GM18520 (cell line): ENCODE data around the gene TMA7.

Source experiments
- ATAC-seq: cut with Tn5 transposase; IDR thresholded peaks from one replicate; pipeline ENCODE4 v1.9.1; 2021; ENCODE audit not compliant: unreplicated experiment

The TMA7 gene

GRCh38 chr3:48422681-48423080, 17.4 kb upstream of the TMA7 start:
- no peak for ATAC-seq

GRCh38 chr3:48423241-48423882, 16.7 kb upstream of the TMA7 start:
- ATAC-seq: no peak

GRCh38 chr3:48423883-48424695, 16.0 kb upstream of the TMA7 start:
- ATAC-seq: no peak

- ATAC-seq: no peak
These were observed 14.7 kb upstream of the TMA7 start for GRCh38 chr3:48425281-48425812.

GRCh38 chr3:48426401-48426909, 13.6 kb upstream of the TMA7 start:
- no peak for ATAC-seq

DNA sequence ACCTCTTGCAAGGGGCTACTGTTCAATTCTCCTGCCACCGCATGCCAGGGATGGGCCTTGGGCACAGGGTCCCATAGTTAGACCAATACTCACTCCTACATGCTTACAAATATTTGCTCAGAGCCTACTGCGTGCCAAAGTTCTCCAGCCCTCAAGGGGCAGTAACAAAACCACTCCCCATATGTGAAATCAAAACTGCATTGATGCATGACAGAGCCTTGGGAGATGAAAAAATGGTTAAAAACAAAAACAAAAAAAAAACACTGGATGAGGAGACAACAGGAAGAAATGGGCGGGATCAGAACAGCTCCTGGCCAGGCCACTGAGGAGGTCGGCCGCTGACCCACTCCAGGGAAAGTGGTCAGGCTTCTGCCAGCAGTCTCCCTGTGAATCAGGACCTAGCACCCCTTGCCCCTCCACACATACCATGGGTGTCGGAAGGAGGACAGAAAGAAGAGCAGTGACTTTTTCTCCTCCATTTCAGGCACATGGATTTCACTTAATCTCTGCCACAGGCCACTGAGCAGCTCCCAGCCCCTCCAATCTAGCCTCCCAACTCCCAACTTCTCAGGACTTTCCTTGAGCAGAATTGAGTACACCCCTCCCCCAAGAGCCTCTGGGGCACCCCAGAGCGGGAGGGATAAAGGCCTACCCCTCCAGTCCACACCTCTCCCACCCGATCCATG, 13.0 kb upstream of the TMA7 start:
- ATAC-seq: no peak

GRCh38 chr3:48427630-48427962, 12.5 kb upstream of the TMA7 start:
- no peak for ATAC-seq

DNA sequence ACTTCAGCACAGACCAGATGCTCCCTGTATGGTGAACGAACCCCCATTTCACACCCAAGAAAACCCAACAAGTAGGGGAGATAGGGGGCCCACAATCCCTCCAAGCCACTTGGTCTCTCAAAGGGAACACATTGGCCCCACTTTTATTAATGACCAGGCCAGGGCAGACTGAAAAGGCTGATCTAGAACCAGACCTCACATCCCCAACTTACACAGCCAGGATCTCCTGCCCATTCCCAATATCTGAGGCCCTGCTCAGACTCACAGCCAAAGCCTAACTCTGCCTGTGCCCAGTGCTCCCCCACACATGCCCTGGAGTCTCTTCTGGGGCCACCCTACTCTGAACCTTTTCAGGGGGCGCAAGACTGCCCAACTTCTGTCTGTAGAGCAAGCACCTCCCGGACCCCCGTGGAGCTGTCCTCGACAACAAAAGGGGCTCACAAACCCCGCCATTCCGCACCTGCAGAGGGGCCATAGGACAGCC, 11.9 kb upstream of the TMA7 start:
- ATAC-seq: no peak

DNA sequence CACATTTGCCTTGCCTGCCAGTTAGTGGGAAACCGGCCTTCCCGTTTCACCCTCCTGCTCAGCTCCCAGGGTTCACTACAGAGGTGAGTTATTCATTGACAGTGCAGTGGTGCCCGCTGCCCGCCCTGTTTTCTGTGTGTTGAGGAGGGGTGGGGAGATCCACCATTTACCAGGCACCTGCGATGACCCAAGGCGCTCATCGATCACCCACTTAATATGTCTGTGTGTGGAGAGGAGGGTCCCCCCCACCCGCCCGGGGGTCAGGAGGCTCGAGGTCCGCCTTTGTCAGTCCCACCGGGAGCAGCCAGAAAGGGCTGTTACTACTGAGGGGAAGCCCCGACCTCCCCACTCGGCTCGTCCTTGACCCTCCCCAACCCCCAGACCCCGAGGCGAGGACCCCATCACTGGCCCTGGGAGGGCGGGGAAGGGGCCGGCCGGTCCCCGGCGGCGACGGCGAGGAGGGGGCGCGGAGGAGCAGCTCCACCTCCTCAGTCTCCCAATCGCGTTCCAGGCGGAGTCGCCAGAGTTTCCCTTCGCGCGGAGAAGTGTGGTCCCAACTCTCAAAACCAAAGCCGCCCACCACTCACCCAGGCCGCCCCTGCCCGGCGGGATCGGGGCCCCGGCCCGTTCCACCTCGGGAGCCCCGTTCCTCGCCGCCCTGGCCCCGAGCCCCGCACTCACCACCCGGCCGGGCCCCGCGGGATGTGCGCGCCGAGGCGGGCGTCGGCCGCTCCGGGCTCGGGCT, 11.3 kb upstream of the TMA7 start:
- no peak for ATAC-seq

- ATAC-seq: no peak
These were observed 10.6 kb upstream of the TMA7 start for GRCh38 chr3:48429317-48429959.

- ATAC-seq: no peak
These were observed 9.9 kb upstream of the TMA7 start, which contains the start of gene PLXNB1 for GRCh38 chr3:48429960-48430707. Gene PLXNB1, minus strand, starts transcription at chr3:48430086. Its CDS starts 5,475 bp downstream, at chr3:48424611.

DNA sequence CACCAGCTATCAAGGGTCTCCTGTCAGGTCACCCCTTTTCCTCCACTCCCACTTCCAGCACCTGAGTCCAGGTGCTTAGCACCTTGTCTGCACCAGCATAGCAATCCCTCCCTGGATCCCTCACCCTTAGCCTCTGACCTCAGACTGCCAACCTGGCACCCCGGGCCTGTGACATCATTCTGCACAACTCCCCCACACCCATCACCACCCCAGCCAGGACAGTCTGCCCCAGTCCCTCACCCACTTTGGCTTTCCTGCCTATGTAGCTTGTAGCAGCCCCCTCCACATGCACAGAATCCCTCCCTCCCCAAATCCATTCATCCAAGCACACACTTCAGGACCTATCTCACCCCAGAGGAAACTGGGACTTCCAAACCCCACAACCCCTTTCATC, 9.4 kb upstream of the TMA7 start:
- no peak for ATAC-seq

GRCh38 chr3:48431224-48432029, 8.6 kb upstream of the TMA7 start:
- no peak for ATAC-seq

GRCh38 chr3:48432411-48433371, 7.4 kb upstream of the TMA7 start:
- no peak for ATAC-seq

DNA sequence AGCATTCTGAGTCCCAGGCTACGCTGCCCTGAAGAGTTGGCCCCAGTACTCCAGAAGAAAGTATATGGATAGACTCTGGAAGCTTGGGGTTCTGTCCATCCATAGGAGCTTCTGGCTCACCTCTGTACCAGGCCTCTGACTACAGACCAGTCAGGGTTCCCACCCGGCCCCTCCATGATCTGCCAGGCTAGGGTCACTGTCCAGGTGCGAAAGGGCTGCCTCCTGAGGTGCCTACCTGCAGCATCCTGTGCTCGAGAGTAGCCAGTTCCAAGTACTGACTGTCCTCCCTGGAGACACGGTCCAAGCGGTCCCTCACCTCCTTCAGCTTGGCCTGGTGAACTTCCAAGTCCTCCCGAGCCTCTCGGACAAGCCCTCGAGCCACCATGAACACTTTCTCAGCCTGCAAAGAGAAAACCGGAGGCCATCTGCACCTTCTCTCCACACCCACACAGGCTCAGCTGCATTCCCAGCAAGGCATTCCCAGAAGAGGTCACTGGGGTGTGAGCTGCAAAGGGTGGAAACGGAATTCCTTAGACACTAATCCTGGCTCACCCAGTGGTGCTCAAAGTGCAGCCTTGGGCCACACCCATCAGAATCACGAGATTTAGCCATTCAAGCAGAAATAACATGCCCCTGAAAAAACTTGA, 6.5 kb upstream of the TMA7 start:
- no peak for ATAC-seq

DNA sequence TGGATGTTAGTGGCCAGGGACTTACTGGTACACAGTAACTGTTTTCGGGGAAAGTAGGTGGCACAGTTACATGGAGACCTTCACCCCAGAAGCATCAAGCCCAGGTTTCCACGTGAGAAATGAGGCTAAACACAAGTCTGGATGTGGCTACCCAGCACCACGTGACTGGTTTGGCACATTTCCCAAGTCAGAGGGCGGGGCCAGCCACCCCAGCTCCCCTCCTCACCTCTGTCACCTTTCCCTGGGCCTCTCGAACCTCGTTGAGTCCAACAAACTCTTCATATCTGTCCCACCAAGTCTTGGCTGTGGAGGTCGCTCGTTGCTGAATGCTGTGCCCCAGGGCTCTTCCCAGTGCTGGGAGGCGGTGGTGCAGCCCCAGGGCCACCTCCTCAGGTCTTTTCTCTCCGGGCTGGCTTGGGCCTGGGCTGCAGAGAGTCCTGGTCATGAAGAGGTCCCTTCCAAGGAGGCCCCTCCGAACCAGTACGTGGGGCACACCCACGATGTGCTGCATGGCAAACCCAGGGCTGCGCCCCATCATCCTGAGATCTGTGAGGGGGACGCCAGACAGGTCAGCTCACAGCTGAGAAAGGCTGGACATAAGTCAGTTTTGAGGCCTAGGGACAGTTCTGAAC, 5.3 kb upstream of the TMA7 start:
- no peak for ATAC-seq

- ATAC-seq: no peak
These were observed 4.8 kb upstream of the TMA7 start for GRCh38 chr3:48435223-48435595.
